ENCODE measurements around the gene KCNH6. TPM values are rescaled to one million over a fixed set of nuclear protein-coding genes. Genes with fewer than 3 reads are reported as not detected.
A peak's percentile ranks its signal among the peaks of the same experiment; 100 is the strongest.

The KCNH6 gene
- total RNA-seq, 6 experiments from 2014 or later: not detected

GRCh38 chr17:63516910-63517824 is 6.0 kb upstream of the KCNH6 start:
- H3K36me3 ChIP-seq: no peaks in the 10 kb centered on the region
- no peak overlapping the region for H3K4me3 ChIP-seq
- intact Hi-C loops (cut with DNase I): no loop called here
- ATAC-seq (no peak), DNase-seq (no peak)
- no peak overlapping the region for H3K27ac ChIP-seq
- TF ChIP-seq CTCF (IDR thresholded peaks at IDR 0.05) (no peak), POLR2A (IDR thresholded peaks at IDR 0.05) (no peak)
- 53% methylated on average over 4 of the region's 6 CpGs for WGBS (ENCODE audit: insufficient coverage, low coverage, low lambda C conversion rate, missing lambda C conversion rate)
- no peaks in the 10 kb centered on the region for H3K9me3 ChIP-seq
- H3K27me3 ChIP-seq: no peaks in the 10 kb centered on the region
- peaks cover 0 to 21% (median 10%) of the 10 kb centered on the region in 4 donors for H3K4me1 ChIP-seq

GRCh38 chr17:63517825-63518534 is 5.2 kb upstream of the KCNH6 start:
- Histone ChIP-seq H3K9me3 (no peaks in the 10 kb centered on the region), H3K27me3 (no peaks in the 10 kb centered on the region), H3K4me1 (peaks cover 0 to 21% (median 10%) of the 10 kb centered on the region in 4 donors), H3K27ac (no peak overlapping the region), H3K4me3 (no peak overlapping the region), H3K36me3 (no peaks in the 10 kb centered on the region)
- intact Hi-C loops (cut with DNase I): no loop called here
- TF ChIP-seq CTCF (IDR thresholded peaks at IDR 0.05): no peak
- TF ChIP-seq POLR2A (IDR thresholded peaks at IDR 0.05): no peak
- 47% methylated on average over 3 of the region's 8 CpGs for WGBS (ENCODE audit: insufficient coverage, low coverage, low lambda C conversion rate, missing lambda C conversion rate)
- ATAC-seq (no peak), DNase-seq (no peak)

GRCh38 chr17:63519116-63519881 is 3.9 kb upstream of the KCNH6 start:
- ATAC-seq (no peak), DNase-seq (no peak)
- WGBS (ENCODE audit: insufficient coverage, low coverage, low lambda C conversion rate, missing lambda C conversion rate): 86% methylated on average over 1 of the region's 1 CpG
- H3K36me3 ChIP-seq: no peaks in the 10 kb centered on the region
- no peaks in the 10 kb centered on the region for H3K9me3 ChIP-seq
- H3K4me1 ChIP-seq: peaks cover 0 to 21% (median 10%) of the 10 kb centered on the region in 4 donors
- TF ChIP-seq CTCF (IDR thresholded peaks at IDR 0.05) (no peak), POLR2A (IDR thresholded peaks at IDR 0.05) (no peak)
- no peak overlapping the region for H3K4me3 ChIP-seq
- peak overlapping the region in 1 of 3 donors; percentile 40 for H3K27ac ChIP-seq
- H3K27me3 ChIP-seq: no peaks in the 10 kb centered on the region
- intact Hi-C loops (cut with DNase I): no loop called here
